H1 (cell line): ENCODE results near the gene RPS28. TPM values are rescaled to one million over a fixed set of nuclear protein-coding genes. Genes with fewer than 3 reads are reported as not detected.

ENCODE experiments used
- CTCF ChIA-PET: fragments of 300-600 bp; sonication (Branson Sonifier 250); formaldehyde crosslinking; loops from one replicate; lab custom pipeline; 2021; ENCODE audit not compliant: partially characterized antibody; lab: Charles Lee
- POLR2A ChIA-PET: fragments of 300-600 bp; sonication (Branson Sonifier 250); formaldehyde crosslinking; loops from one replicate; lab custom pipeline; 2021; ENCODE audit warnings: inconsistent platforms; ENCODE audit not compliant: partially characterized antibody; lab: Charles Lee
- DNase-seq, 2 experiments: peaks; one replicate each; pipeline versions ENCODE4 v3.0.0 to v3.0.0-alpha.2; 2010 to 2022; ENCODE audit warnings: low spot score in 2 of 2, low read depth in 1 of 2, mixed read lengths in 1 of 2
- FAIRE-seq: peaks from 2 replicates; lab custom pipeline; 2011; peaks lifted over from hg19 to GRCh38; lab: Jason Lieb, UNC
- H2AFZ ChIP-seq: 2 replicates; pipeline ENCODE4 v1.8.1; 2012; ENCODE audit warnings: low read length, inconsistent platforms
- H2AK5ac ChIP-seq: 2 replicates; pipeline ENCODE4 v1.6.1; 2013; ENCODE audit warnings: low read depth, low read length
- H2BK120ac ChIP-seq: replicated peaks from 2 replicates; pipeline ENCODE3; 2013; ENCODE audit warnings: low read depth, low read length, inconsistent platforms
- H2BK12ac ChIP-seq: 2 replicates; pipeline ENCODE4 v1.6.1; 2013; ENCODE audit warnings: low read depth, low read length
- H2BK15ac ChIP-seq: 2 replicates; pipeline ENCODE4 v1.6.1; 2013; ENCODE audit warnings: low read length
- H2BK20ac ChIP-seq: 2 replicates; pipeline ENCODE4 v1.6.1; 2013; ENCODE audit warnings: low read length
- H2BK5ac ChIP-seq: 2 replicates; pipeline ENCODE4 v1.6.1; 2013; ENCODE audit warnings: low read depth, low read length
- H3K14ac ChIP-seq: 2 replicates; pipeline ENCODE4 v1.6.1; 2013; ENCODE audit warnings: inconsistent platforms; ENCODE audit not compliant: insufficient read length
- H3K18ac ChIP-seq: 2 replicates; pipeline ENCODE4 v1.6.1; 2013; ENCODE audit warnings: low read length; ENCODE audit errors: extremely low read depth
- H3K23ac ChIP-seq: 2 replicates; pipeline ENCODE4 v1.6.1; 2013; ENCODE audit warnings: inconsistent platforms; ENCODE audit not compliant: insufficient read length
- H3K23me2 ChIP-seq: 2 replicates; pipeline ENCODE4 v1.6.1; 2013; ENCODE audit warnings: low read depth, low read length
- H3K27ac ChIP-seq: 2 replicates; pipeline ENCODE4 v1.6.1; 2011; ENCODE audit warnings: low read depth, low read length, inconsistent platforms
- H3K27me3 ChIP-seq, 4 experiments: replicated peaks in 1 of 4; 1 replicate in 1 of 4; 2 replicates in 3 of 4; pipeline versions ENCODE4 v1.6.1 to v1.8.1; 2011 to 2013; ENCODE audit warnings: low read length in 3 of 4, mild to moderate bottlenecking in 3 of 4, inconsistent platforms in 2 of 4, mixed read lengths in 2 of 4, moderate library complexity in 1 of 4; ENCODE audit not compliant: control insufficient read depth in 3 of 4, insufficient read depth in 3 of 4; ENCODE audit errors: extremely low read depth in 1 of 4
- H3K36me3 ChIP-seq, 4 experiments: 2 replicates each; pipeline versions ENCODE4 v1.6.1 to v1.8.1; 2011 to 2013; ENCODE audit warnings: mild to moderate bottlenecking in 4 of 4, low read length in 3 of 4, moderate library complexity in 2 of 4, control low read depth in 1 of 4, inconsistent platforms in 1 of 4; ENCODE audit not compliant: insufficient read depth in 4 of 4, control insufficient read depth in 2 of 4
- H3K4ac ChIP-seq: replicated peaks from 2 replicates; pipeline ENCODE3; 2013; ENCODE audit warnings: low read length, low read depth, mixed read lengths, inconsistent platforms; ENCODE audit not compliant: insufficient read length
- H3K4me1 ChIP-seq, 4 experiments: replicated peaks in 1 of 4; 1 replicate in 1 of 4; 2 replicates in 3 of 4; pipeline versions ENCODE4 v1.6.1 to v1.8.1; 2011 to 2013; ENCODE audit warnings: low read length in 3 of 4, inconsistent platforms in 2 of 4, mixed read lengths in 1 of 4; ENCODE audit not compliant: insufficient read depth in 4 of 4, control insufficient read depth in 3 of 4
- H3K4me2 ChIP-seq, 2 experiments: 2 replicates each; pipeline versions ENCODE4 v1.6.1 to v1.8.1; 2011 to 2013; ENCODE audit warnings: low read depth in 2 of 2, low read length in 2 of 2, control low read depth in 1 of 2, inconsistent platforms in 1 of 2, mild to moderate bottlenecking in 1 of 2; ENCODE audit not compliant: insufficient read depth in 1 of 2
- H3K4me3 ChIP-seq, 4 experiments: fragments of 200-600, 300-600 bp in 1 of 4; sonication (generic), shearing (Covaris generic), sonication (Bioruptor Twin) in 1 of 4; 2 replicates each; pipeline versions ENCODE4 v1.5.1 to v1.8.1; 2011 to 2016; ENCODE audit warnings: low read length in 4 of 4, low read depth in 3 of 4, control low read depth in 2 of 4, inconsistent platforms in 2 of 4, mild to moderate bottlenecking in 2 of 4, mixed read lengths in 1 of 4, moderate library complexity in 1 of 4; ENCODE audit not compliant: insufficient read depth in 2 of 4; ENCODE audit errors: extremely low read depth in 1 of 4
- H3K56ac ChIP-seq: replicated peaks from 2 replicates; pipeline ENCODE3; 2013; ENCODE audit warnings: low read depth, mild to moderate bottlenecking, mixed read lengths, low read length, inconsistent platforms; ENCODE audit not compliant: insufficient read length
- H3K79me1 ChIP-seq: 2 replicates; pipeline ENCODE4 v1.6.1; 2013; ENCODE audit warnings: low read depth, low read length, control low read depth
- H3K79me2 ChIP-seq, 2 experiments: 2 replicates each; pipeline versions ENCODE4 v1.6.1 to v1.8.1; 2012 to 2013; ENCODE audit warnings: low read length in 2 of 2, mild to moderate bottlenecking in 2 of 2, inconsistent platforms in 1 of 2; ENCODE audit not compliant: insufficient read depth in 2 of 2, control insufficient read depth in 1 of 2
- H3K9ac ChIP-seq, 4 experiments: replicated peaks in 1 of 4; 1 replicate in 1 of 4; 2 replicates in 3 of 4; pipeline versions ENCODE4 v1.6.1 to v1.8.1; 2011 to 2013; ENCODE audit warnings: low read depth in 3 of 4, low read length in 3 of 4, control low read depth in 2 of 4, mild to moderate bottlenecking in 2 of 4, moderate library complexity in 2 of 4, inconsistent platforms in 1 of 4; ENCODE audit errors: extremely low read depth in 1 of 4
- H3K9me3 ChIP-seq, 2 experiments: 2 replicates each; pipeline versions ENCODE4 v1.6.1 to v1.8.1; 2012 to 2013; ENCODE audit warnings: mild to moderate bottlenecking in 2 of 2, moderate library complexity in 2 of 2, control low read depth in 1 of 2, inconsistent platforms in 1 of 2, low read depth in 1 of 2, low read length in 1 of 2, mixed read lengths in 1 of 2; ENCODE audit not compliant: insufficient read depth in 2 of 2
- H4K20me1 ChIP-seq, 2 experiments: replicated peaks in 1 of 2; 2 replicates each; pipeline versions ENCODE3 to v1.8.1; 2011 to 2013; ENCODE audit warnings: inconsistent platforms in 2 of 2, low read length in 2 of 2, mild to moderate bottlenecking in 1 of 2; ENCODE audit not compliant: insufficient read depth in 2 of 2, control insufficient read depth in 1 of 2
- H4K5ac ChIP-seq: 2 replicates; pipeline ENCODE4 v1.6.1; 2013; ENCODE audit warnings: low read length, low read depth, mixed read lengths, inconsistent platforms; ENCODE audit not compliant: insufficient read length
- H4K8ac ChIP-seq: 2 replicates; pipeline ENCODE4 v1.8.0; 2013; ENCODE audit warnings: mild to moderate bottlenecking, moderate library complexity, low read length, inconsistent platforms; ENCODE audit not compliant: insufficient read depth; ENCODE audit errors: extremely low read depth
- H4K91ac ChIP-seq: replicated peaks from 2 replicates; pipeline ENCODE3; 2013; ENCODE audit warnings: low read length, mixed read lengths, inconsistent platforms; ENCODE audit not compliant: insufficient read length
- KDM5A ChIP-seq: fragments of 200-600 bp; IDR thresholded peaks from 2 replicates; pipeline ENCODE4 v1.7.1; 2012; ENCODE audit warnings: mild to moderate bottlenecking, low read length, inconsistent platforms, mixed read lengths
- TEAD4 ChIP-seq: IDR thresholded peaks from 2 replicates; pipeline ENCODE4 v1.6.1; 2012; ENCODE audit warnings: low read depth, low read length, inconsistent platforms, mixed read lengths
- WGBS, 2 experiments: shearing (Covaris generic) in 1 of 2; methylation state at CpG; one replicate each; pipeline versions ENCODE4 v1.1.6 to v1.1.7; 2013 to 2015; ENCODE audit warnings: low lambda C conversion rate in 2 of 2, mixed read lengths in 2 of 2, inconsistent platforms in 1 of 2, low coverage in 1 of 2, missing lambda C conversion rate in 1 of 2; ENCODE audit not compliant: insufficient replicate concordance in 2 of 2, insufficient coverage in 1 of 2, insufficient read length in 1 of 2; ENCODE audit errors: extremely low coverage in 1 of 2, missing lambda C conversion rate in 1 of 2; 5-methylcytosine and 5-hydroxymethylcytosine counted together
- polyA plus RNA-seq, 7 experiments: library from polyadenylated mRNA; depleted of rRNA in 3 of 7; stranded (reverse) in 5 of 7; unstranded in 2 of 7; fragments of >200 nt in 5 of 7; fragments of 200-250 nt in 2 of 7; gene quantifications; 1 replicate in 5 of 7; 2 replicates in 1 of 7; 4 replicates in 1 of 7; pipeline versions ENCODE4 v1.2.1 to v1.2.3, GENCODE V29; 2011 to 2013; ENCODE audit warnings: missing spikeins in 2 of 7, mixed read lengths in 2 of 7
- total RNA-seq: library from RNA; stranded (reverse); fragmentation: NEBNext Ultra II Directional; extraction: Animal tissue kit (Norgen Biotek cat#: 25700); gene quantifications from 2 replicates; pipeline ENCODE4 v1.2.1, GENCODE V29; 2021

Gene RPS28
- total and polyA plus RNA-seq, 2 of the 8 experiments (the other 6 are each of a cell fraction or from before 2014, with no cell fraction given) = 1,241 to 1,699 TPM

DNA sequence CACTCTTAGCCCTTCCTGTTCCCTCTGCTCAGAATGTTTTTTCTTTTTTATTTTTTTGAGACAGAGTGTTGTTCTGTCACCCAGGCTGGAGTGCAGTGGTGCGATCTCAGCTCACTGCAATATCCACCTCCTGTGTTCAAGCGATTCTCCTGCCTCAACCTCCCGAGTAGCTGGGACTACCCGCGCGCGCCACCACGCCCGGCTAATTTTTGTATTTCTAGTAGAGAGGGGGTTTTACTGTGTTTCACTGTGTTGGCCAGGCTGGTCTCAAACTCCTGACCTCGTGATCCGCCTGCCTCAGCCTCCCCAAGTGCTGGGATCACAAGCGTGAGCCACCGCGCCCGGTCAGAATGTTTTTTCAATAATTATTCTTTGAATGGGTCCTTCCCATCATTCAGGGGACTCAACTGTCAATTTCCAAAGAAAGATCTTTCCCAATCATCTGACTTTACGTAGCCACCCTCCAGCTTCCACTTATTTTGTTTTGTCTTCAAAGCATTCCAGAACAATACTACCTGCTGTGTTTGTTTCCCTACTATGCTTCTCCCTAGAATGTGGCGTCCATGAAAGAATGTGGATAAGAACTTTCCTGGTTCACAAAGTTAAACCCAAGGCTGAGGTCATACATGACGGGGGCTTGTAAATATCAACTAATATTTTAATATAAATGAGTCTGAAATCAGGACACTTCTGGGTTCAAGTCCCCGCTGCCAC is 1.3 kb upstream of the RPS28 start:
- Histone ChIP-seq H2BK20ac (no peak overlapping the region), H2BK15ac (no peak overlapping the region), H2BK5ac (peak overlapping the region; percentile 95; the same call in 1 of the 2 replicates), H2BK12ac (no peak overlapping the region; the same call in 1 of the 2 replicates), H2BK120ac (no peak overlapping the region), H3K23ac (no peak overlapping the region), H4K5ac (no peak overlapping the region), H3K56ac (no peak overlapping the region), H3K23me2 (peaks cover 16% of the 10 kb centered on the region), H3K27me3 (no peaks in the 10 kb centered on the region), H3K9ac (peak overlapping the region in 3 of 4 experiments; percentile 93 to 95 (median 95); a peak in 6 of 7 replicates), H2AFZ (no peak overlapping the region), H3K79me2 (peaks cover 0 to 33% of the 10 kb centered on the region in 2 experiments; a peak in 2 of 4 replicates), H3K79me1 (peaks cover 10% of the 10 kb centered on the region; the same call in 1 of the 2 replicates), H3K27ac (no peak overlapping the region), H3K4me3 (peak overlapping the region; percentile 90 to 98 (median 97)), H2AK5ac (peak overlapping the region; percentile 40; the same call in 1 of the 2 replicates), H4K20me1 (peaks cover 5 to 15% of the 10 kb centered on the region in 2 experiments), H3K36me3 (peaks cover 15 to 31% (median 23%) of the 10 kb centered on the region in 4 experiments), H3K18ac (no peak overlapping the region), H3K4ac (no peak overlapping the region), H3K4me2 (peak overlapping the region; percentile 84 to 95), H3K14ac (no peak overlapping the region), H4K8ac (no peak overlapping the region), H3K9me3 (no peaks in the 10 kb centered on the region), H3K4me1 (peaks cover 0 to 17% (median 9%) of the 10 kb centered on the region in 4 experiments; a peak in 6 of 7 replicates), H4K91ac (no peak overlapping the region)
- DNase-seq (no peak), FAIRE-seq (no peak)
- CTCF ChIA-PET = interaction anchor here (0.6 to 5.2 kb wide), 8 partner anchors 9 to 259 kb away, joined by 3 to 32 read pairs (median 5); no protein-coding TSS in a partner anchor
- WGBS, 2 experiments = 81% methylated on average over 19 of the region's 19 CpGs; no CpG with 5 or more reads in 1 of the 2 experiments
- POLR2A ChIA-PET = interaction anchor here (1.0 to 27.1 kb wide), 10 partner anchors 6 to 399 kb away, joined by 3 to 583 read pairs (median 4); partner anchors contain the start of genes CD320, NDUFA7, RAB11B and RPS28
- peak; percentile 55; the same call in 1 of the 2 replicates for TF ChIP-seq TEAD4
- TF ChIP-seq KDM5A = no peak
